HL-60 (cell line): ENCODE measurements around the gene EEF1AKMT3.

Source experiments
- DNase-seq, 2 experiments: peaks; one replicate each; pipeline ENCODE4 v3.0.0-alpha.2; 2010 to 2020; ENCODE audit warnings: low read depth in 1 of 2, low spot score in 1 of 2
- H3K27ac ChIP-seq: fragments of 250-450 bp; sonication (Bioruptor Pico); replicated peaks from 2 replicates; pipeline ENCODE4 v1.5.1; 2020; ENCODE audit warnings: mild to moderate bottlenecking, moderate library complexity
- H3K27me3 ChIP-seq: fragments of 250-450 bp; sonication (Bioruptor Pico); 2 replicates; pipeline ENCODE4 v1.5.1; 2021; ENCODE audit warnings: mild to moderate bottlenecking, moderate library complexity; ENCODE audit not compliant: insufficient read depth, poor library complexity, severe bottlenecking
- H3K4me3 ChIP-seq: replicated peaks from 2 replicates; pipeline ENCODE4 v1.5.1; 2011; ENCODE audit warnings: mild to moderate bottlenecking, control low read depth, low read length; ENCODE audit not compliant: insufficient read depth
- CTCF ChIP-seq: IDR thresholded peaks from one replicate; pipeline ENCODE4 v1.5.1; 2011; ENCODE audit warnings: low read length, control low read depth, inconsistent platforms; ENCODE audit not compliant: insufficient read depth
- GABPA ChIP-seq: IDR thresholded peaks from 2 replicates; pipeline ENCODE4 v1.6.1; 2012; ENCODE audit warnings: low read depth
- POLR2AphosphoS5 ChIP-seq: IDR thresholded peaks from 2 replicates; pipeline ENCODE4 v1.6.1; 2012; ENCODE audit warnings: low read depth
- REST ChIP-seq: IDR thresholded peaks from 2 replicates; pipeline ENCODE4 v1.6.1; 2012; ENCODE audit warnings: low read depth; ENCODE audit not compliant: insufficient replicate concordance
- SPI1 ChIP-seq: IDR thresholded peaks from 2 replicates; pipeline ENCODE4 v1.6.1; 2012; ENCODE audit warnings: low read depth, mild to moderate bottlenecking, borderline replicate concordance

EEF1AKMT3 gene

GRCh38 chr12:57802607-57803006, 30.2 kb downstream of the EEF1AKMT3 start:
- DNase-seq = no peak
- TF ChIP-seq CTCF = no peak
- TF ChIP-seq POLR2AphosphoS5 = no peak
- TF ChIP-seq GABPA = no peak
- no peak for TF ChIP-seq SPI1
- Histone ChIP-seq H3K4me3 (no peak overlapping the region), H3K27ac (no peak overlapping the region), H3K27me3 (no peaks in the 10 kb centered on the region)

- no peak overlapping the region for H3K27ac ChIP-seq
- TF ChIP-seq CTCF (peak; percentile 74), POLR2AphosphoS5 (no peak)
Observed at GRCh38 chr12:57803319-57803893, 31.0 kb downstream of the EEF1AKMT3 start.

GRCh38 chr12:57806677-57807076, 34.3 kb downstream of the EEF1AKMT3 start:
- TF ChIP-seq POLR2AphosphoS5 (no peak), GABPA (no peak), REST (no peak), SPI1 (no peak), CTCF (no peak)
- Histone ChIP-seq H3K4me3 (no peak overlapping the region), H3K27me3 (no peaks in the 10 kb centered on the region), H3K27ac (no peak overlapping the region)
- DNase-seq = no peak

More at GRCh38 chr12:57803319-57803893, 31.0 kb downstream of the EEF1AKMT3 start:
- Histone ChIP-seq H3K4me3 (no peak overlapping the region), H3K27me3 (no peaks in the 10 kb centered on the region)
- peak in 1 of 2 experiments; percentile 18 for DNase-seq

GRCh38 chr12:57807285-57807684, 34.9 kb downstream of the EEF1AKMT3 start:
- DNase-seq = no peak
- no peak for TF ChIP-seq GABPA
- no peak for TF ChIP-seq SPI1
- TF ChIP-seq CTCF = no peak
- TF ChIP-seq REST = no peak
- TF ChIP-seq POLR2AphosphoS5 = no peak

More at GRCh38 chr12:57807285-57807684, 34.9 kb downstream of the EEF1AKMT3 start:
- Histone ChIP-seq H3K27ac (no peak overlapping the region), H3K27me3 (no peaks in the 10 kb centered on the region), H3K4me3 (no peak overlapping the region)
